ENCODE measurements around the gene ASF1B. TPM values are rescaled to one million over a fixed set of nuclear protein-coding genes. Genes with fewer than 3 reads are reported as not detected.

Gene ASF1B
- total and polyA plus RNA-seq, 4 experiments from 2014 or later: 1.8 to 3.0 (median 2.6) TPM

DNA sequence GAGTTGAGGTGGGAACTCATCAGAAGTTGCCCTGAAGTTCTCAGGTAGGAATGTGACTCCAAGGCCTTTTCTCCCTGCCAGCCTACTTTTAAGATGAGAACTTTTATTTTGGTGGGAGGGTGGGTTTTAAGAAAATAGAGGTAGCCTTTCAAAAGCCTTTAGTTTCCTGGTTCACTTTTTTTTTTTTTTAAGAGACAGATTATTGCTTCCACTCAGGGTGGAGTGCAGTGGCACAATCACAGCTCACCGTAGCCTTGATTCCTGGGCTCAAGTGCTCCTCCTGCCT, 53.8 kb downstream of the ASF1B start:
- Mint-ChIP-seq H3K4me3 (peak overlapping the region; percentile 13 to 94 (median 46)), H3K27ac (peak overlapping the region in 6 of 7 donors; percentile 15 to 84 (median 46)), H3K9me3 (no peaks in the 10 kb centered on the region), H3K4me1 (peaks cover 5 to 28% (median 17%) of the 10 kb centered on the region in 4 donors), H3K27me3 (no peaks in the 10 kb centered on the region), H3K36me3 (peaks cover 0 to 4% of the 10 kb centered on the region in 2 donors)
- no peak for DNase-seq
- CTCF ChIA-PET (ENCODE audit: partially characterized antibody): interaction anchor here (1.0 to 2.1 kb wide), 6 partner anchors 8 to 397 kb away, joined by 3 to 9 read pairs (median 6); partner anchors contain the start of gene IL27RA
- Histone ChIP-seq H3K9me3 (ENCODE audit: control insufficient read depth in 1 of 2, low read length in 2 of 2) (no peaks in the 10 kb centered on the region), H3K27ac (ENCODE audit: low read depth, low read length) (no peak overlapping the region), H3K27me3 (ENCODE audit: insufficient read depth, low read length) (no peaks in the 10 kb centered on the region), H3K4me1 (ENCODE audit: insufficient read depth, low read length) (peaks cover 18% of the 10 kb centered on the region), H3K4me3 (ENCODE audit: low read length in 2 of 2) (no peak overlapping the region), H3K36me3 (ENCODE audit: insufficient read depth, low read length) (no peaks in the 10 kb centered on the region)
- POLR2A ChIA-PET (ENCODE audit: partially characterized antibody): interaction anchor here (1.0 to 3.6 kb wide), 11 partner anchors 9 to 308 kb away, joined by 3 to 25 read pairs (median 9); partner anchors contain the start of genes ADGRE5, C19orf53, DCAF15 and IL27RA
- intact Hi-C loops (cut with micrococcal nuclease): loop anchor here (5.0 kb wide), 1 partner anchor 930 kb away; the partner anchor contains the start of genes IER2 and STX10

DNA sequence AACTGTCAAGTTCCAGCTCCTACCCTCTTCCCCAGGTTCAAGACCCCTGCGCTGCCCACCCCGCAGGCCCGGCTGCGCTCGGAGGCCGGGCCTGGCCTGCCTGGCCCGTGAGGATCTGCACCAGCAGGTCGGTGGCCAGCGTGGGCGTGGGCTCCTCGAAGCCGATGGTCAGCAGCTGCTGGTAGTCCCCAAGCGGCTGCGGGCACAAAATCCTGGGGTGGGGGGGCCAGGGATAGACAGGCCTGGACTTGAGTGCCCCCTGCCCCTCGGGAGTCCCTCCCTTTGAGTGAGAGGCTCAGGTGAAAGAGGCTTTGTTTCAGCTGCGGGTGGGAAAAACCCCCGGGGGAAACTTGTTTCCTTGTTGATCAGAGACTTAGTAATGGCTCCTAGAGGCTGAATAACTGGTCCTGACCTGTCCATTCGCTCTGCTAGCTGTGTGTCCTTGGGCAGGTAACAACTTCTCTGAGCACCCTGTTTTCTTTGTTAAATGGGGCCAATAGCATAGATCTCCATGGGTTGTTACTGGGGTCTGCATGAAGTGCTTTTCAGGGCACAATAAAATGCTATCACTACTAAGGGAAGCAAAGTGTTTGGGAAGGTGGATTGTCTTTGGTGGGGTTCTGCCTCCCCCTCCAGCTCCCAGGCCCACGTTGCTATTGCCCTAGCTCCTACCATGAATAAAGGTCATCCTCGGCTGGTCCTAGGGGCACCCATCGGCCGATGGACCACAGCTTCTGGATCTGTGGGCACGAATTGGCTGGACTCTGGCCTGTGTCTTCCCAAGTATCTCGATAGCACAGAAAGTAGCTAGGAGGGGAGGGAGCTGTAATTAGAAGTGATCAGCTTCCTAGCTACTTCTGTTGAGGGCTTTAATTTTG, 54.4 kb downstream of the ASF1B start:
- no peaks in the 10 kb centered on the region for H3K9me3 Mint-ChIP-seq
- DNase-seq: peak in 4 of 5 donors; percentile 25 to 79 (median 40)
- H3K27ac ChIP-seq (ENCODE audit: low read depth, low read length): peak overlapping the region; percentile 68
- intact Hi-C loops (cut with micrococcal nuclease): loop anchor here (1.0 to 5.0 kb wide), 6 partner anchors 8 to 930 kb away; partner anchors contain the start of genes C19orf53, DDX39A, IER2 and PRKACA
- H3K4me1 Mint-ChIP-seq: peaks cover 5 to 28% (median 17%) of the 10 kb centered on the region in 4 donors
- POLR2A ChIA-PET (ENCODE audit: partially characterized antibody): interaction anchor here (1.0 to 3.6 kb wide), 18 partner anchors 8 to 930 kb away, joined by 3 to 25 read pairs (median 8); partner anchors contain the start of genes ADGRE5, ASF1B, C19orf53 and DCAF15
- CTCF ChIA-PET (ENCODE audit: partially characterized antibody): interaction anchor here (0.8 to 2.1 kb wide), 9 partner anchors 8 to 398 kb away, joined by 3 to 9 read pairs (median 5); partner anchors contain the start of genes ASF1B, IL27RA and MISP3
- H3K4me3 ChIP-seq (ENCODE audit: low read length in 2 of 2): peak overlapping the region; percentile 61 to 74
- H3K36me3 ChIP-seq (ENCODE audit: insufficient read depth, low read length): no peaks in the 10 kb centered on the region
- H3K27ac Mint-ChIP-seq: peak overlapping the region; percentile 84 to 98 (median 95)
- peaks cover 0 to 2% of the 10 kb centered on the region in 2 donors for H3K36me3 Mint-ChIP-seq
- H3K4me1 ChIP-seq (ENCODE audit: insufficient read depth, low read length): peaks cover 18% of the 10 kb centered on the region
- no peaks in the 10 kb centered on the region for H3K27me3 ChIP-seq (ENCODE audit: insufficient read depth, low read length)
- H3K27me3 Mint-ChIP-seq: no peaks in the 10 kb centered on the region
- H3K4me3 Mint-ChIP-seq: peak overlapping the region; percentile 87 to 97 (median 92)
- H3K9me3 ChIP-seq (ENCODE audit: control insufficient read depth in 1 of 2, low read length in 2 of 2): no peaks in the 10 kb centered on the region

DNA sequence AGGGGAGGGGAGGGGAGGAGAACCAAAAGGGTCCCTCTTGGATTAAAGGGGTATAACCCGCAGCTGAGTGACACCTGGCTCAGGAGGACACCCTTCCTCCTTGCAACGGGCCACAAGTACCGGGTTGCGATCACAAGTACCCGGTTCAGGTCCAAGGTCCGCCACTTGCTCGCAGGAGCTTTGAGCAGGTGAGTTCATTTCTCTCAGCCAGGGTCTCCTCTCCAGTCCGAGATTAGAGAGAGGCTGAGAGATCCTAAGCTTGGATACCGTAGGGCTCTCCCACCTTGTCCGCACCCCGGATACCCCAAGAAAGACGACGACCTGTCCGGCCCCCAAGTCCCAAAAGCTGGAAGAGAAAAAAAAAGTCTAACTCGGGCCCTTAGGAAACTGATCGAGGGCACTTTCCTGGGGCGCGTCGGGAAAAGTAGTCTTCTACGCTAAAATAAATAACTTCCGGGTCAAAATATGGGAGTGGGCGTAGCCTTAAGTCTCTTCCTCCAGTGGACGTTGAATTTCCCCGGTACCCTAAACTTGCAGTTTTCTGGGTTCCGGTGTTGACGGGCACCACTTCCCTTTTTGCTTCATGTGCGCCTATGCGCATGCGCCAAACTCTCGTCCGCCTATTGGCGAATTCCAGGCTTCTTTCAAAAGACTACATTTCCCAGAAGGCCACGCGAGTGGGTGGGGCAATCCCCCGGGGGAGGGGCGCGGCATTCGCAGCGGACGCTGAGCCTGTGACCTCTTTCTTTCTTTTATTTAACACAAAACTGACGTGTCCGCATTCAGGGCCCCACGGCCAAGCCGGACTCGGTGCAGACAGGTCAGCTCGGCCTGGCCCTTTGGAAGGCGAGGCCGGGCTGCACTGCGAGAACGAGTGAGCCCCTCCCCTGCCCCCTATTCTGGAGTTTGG, 55.2 kb downstream of the ASF1B start:
- Histone ChIP-seq H3K9me3 (ENCODE audit: control insufficient read depth in 1 of 2, low read length in 2 of 2) (no peaks in the 10 kb centered on the region), H3K36me3 (ENCODE audit: insufficient read depth, low read length) (no peaks in the 10 kb centered on the region), H3K27ac (ENCODE audit: low read depth, low read length) (peak overlapping the region; percentile 68), H3K27me3 (ENCODE audit: insufficient read depth, low read length) (no peaks in the 10 kb centered on the region), H3K4me1 (ENCODE audit: insufficient read depth, low read length) (peaks cover 18% of the 10 kb centered on the region), H3K4me3 (ENCODE audit: low read length in 2 of 2) (peak overlapping the region; percentile 61 to 74)
- peak overlapping the region; percentile 84 to 98 (median 95) for H3K27ac Mint-ChIP-seq
- ChIA-PET POLR2A (ENCODE audit: partially characterized antibody) (interaction anchor here (0.8 to 3.6 kb wide), 22 partner anchors 8 to 929 kb away, joined by 3 to 25 read pairs (median 6); partner anchors contain the start of genes ADGRE5, ASF1B, BRME1 and C19orf53), CTCF (ENCODE audit: partially characterized antibody) (interaction anchor here (0.5 to 2.2 kb wide), 14 partner anchors 8 to 399 kb away, joined by 3 to 9 read pairs (median 4); partner anchors contain the start of genes ASF1B, IL27RA and MISP3)
- peak; percentile 98 to 99 (median 99) for DNase-seq
- H3K4me1 Mint-ChIP-seq: peaks cover 5 to 28% (median 17%) of the 10 kb centered on the region in 4 donors
- H3K4me3 Mint-ChIP-seq: peak overlapping the region; percentile 87 to 97 (median 92)
- H3K27me3 Mint-ChIP-seq: no peaks in the 10 kb centered on the region
- no peaks in the 10 kb centered on the region for H3K9me3 Mint-ChIP-seq
- peaks cover 0 to 2% of the 10 kb centered on the region in 2 donors for H3K36me3 Mint-ChIP-seq
- intact Hi-C loops (cut with micrococcal nuclease): loop anchor here (1.0 to 5.0 kb wide), 6 partner anchors 9 to 929 kb away; partner anchors contain the start of genes C19orf53, DDX39A, IER2 and PRKACA

DNA sequence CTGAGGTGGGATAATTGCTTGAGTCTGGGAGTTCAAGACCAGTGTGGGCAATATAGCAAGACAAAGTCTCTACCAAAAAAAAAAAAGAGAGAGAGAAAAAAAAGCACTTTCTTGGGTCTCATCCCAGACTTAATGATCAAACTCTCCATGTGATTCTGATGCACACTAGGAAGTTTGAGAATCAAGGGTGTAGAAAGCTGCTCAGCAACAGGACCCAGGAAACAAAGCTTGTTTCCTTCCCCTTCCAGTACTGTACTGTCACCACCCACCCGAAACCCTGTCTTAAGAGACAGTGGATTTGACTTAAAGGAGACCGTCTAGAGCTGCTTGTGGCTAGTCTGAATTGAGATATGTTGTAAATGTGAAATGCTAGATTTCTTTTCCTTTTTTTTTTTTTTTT, 58.0 kb downstream of the ASF1B start:
- POLR2A ChIA-PET (ENCODE audit: partially characterized antibody): interaction anchor here (1.1 kb wide), 1 partner anchor 72 kb away, joined by 3 read pairs; the partner anchor contains the start of gene RFX1

DNA sequence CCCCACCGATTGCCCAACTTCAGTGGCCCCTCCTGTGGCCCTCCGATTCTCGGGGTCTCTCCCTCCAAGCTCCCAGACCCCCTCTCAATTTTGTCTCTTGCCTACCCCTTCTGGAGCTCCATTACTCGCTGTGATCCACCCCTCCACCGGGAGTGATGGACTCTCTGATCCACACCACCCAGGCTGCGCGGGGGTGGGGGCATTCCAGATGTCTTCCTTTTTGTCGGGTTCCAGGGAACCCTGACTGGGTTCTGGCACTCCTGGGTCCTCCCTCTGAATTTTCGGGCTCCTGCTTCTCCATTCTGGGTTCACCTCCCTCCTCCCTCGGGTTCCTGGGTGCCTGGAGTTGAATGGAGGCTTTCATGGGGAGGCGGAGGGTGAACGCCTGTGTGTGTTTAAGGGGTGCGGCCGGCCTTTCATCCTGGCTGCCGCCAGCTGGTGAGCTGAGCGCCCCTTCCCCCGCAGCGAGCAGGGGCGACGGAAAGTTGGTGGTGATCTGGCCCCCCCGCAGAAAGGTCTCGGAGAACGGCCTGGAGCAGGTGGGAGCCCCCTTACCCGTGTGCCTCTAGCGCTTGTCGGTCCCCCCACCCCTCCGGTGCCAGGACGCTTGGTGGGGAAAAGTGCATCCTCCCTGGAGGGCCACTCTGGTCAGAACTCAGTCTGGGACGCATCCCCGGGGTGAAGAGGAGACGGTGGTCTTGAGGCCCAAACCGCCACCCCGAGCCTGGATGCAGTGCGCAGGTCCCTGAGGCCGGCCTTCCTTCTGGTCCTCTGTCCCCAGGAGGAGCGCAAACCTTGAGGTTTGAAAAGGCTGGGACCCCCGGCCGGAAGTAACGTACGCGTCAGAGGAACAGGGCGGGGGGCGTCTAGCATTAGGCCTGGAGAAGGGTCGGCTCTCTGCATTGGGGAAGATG, 62.2 kb downstream of the ASF1B start:
- H3K4me1 ChIP-seq (ENCODE audit: insufficient read depth, low read length): peaks cover 31% of the 10 kb centered on the region
- no peaks in the 10 kb centered on the region for H3K27me3 Mint-ChIP-seq
- H3K9me3 ChIP-seq (ENCODE audit: control insufficient read depth in 1 of 2, low read length in 2 of 2): no peaks in the 10 kb centered on the region
- intact Hi-C loops (cut with micrococcal nuclease): loop anchor here (1.0 to 10.0 kb wide), 9 partner anchors 15 to 477 kb away; partner anchors contain the start of genes DCAF15 and SAMD1
- no peaks in the 10 kb centered on the region for H3K36me3 ChIP-seq (ENCODE audit: insufficient read depth, low read length)
- CTCF ChIA-PET (ENCODE audit: partially characterized antibody): interaction anchor here (0.6 to 6.9 kb wide), 25 partner anchors 8 to 199 kb away, joined by 3 to 65 read pairs (median 5); partner anchors contain the start of genes ASF1B, IL27RA and PALM3
- H3K4me1 Mint-ChIP-seq: peaks cover 7 to 28% (median 15%) of the 10 kb centered on the region in 4 donors
- no peaks in the 10 kb centered on the region for H3K9me3 Mint-ChIP-seq
- peak overlapping the region; percentile 70 to 97 (median 88) for H3K27ac Mint-ChIP-seq
- peaks cover 0 to 1% of the 10 kb centered on the region in 2 donors for H3K36me3 Mint-ChIP-seq
- H3K27ac ChIP-seq (ENCODE audit: low read depth, low read length): peak overlapping the region; percentile 61
- DNase-seq: no peak
- POLR2A ChIA-PET (ENCODE audit: partially characterized antibody): interaction anchor here (0.7 to 4.2 kb wide), 11 partner anchors 7 to 211 kb away, joined by 3 to 30 read pairs (median 4); partner anchors contain the start of genes ASF1B, DCAF15, IL27RA and PRKACA
- no peaks in the 10 kb centered on the region for H3K27me3 ChIP-seq (ENCODE audit: insufficient read depth, low read length)
- peak overlapping the region; percentile 70 to 90 for H3K4me3 ChIP-seq (ENCODE audit: low read length in 2 of 2)
- peak overlapping the region; percentile 89 to 98 (median 93) for H3K4me3 Mint-ChIP-seq

More for the DNA sequence above, 58.0 kb downstream of the ASF1B start:
- CTCF ChIA-PET (ENCODE audit: partially characterized antibody): interaction anchor here (0.6 to 1.5 kb wide), 7 partner anchors 9 to 305 kb away, joined by 3 to 8 read pairs (median 3); partner anchors contain the start of gene ASF1B
- no peaks in the 10 kb centered on the region for H3K27me3 Mint-ChIP-seq
- no peaks in the 10 kb centered on the region for H3K9me3 ChIP-seq (ENCODE audit: control insufficient read depth in 1 of 2, low read length in 2 of 2)
- no peak overlapping the region for H3K4me3 ChIP-seq (ENCODE audit: low read length in 2 of 2)
- DNase-seq: no peak
- H3K9me3 Mint-ChIP-seq: no peaks in the 10 kb centered on the region
- intact Hi-C loops (cut with micrococcal nuclease): loop anchor here (10.0 kb wide), 1 partner anchor 124 kb away; the partner anchor contains the start of gene DCAF15
- no peaks in the 10 kb centered on the region for H3K27me3 ChIP-seq (ENCODE audit: insufficient read depth, low read length)
- peak overlapping the region in 1 of 7 donors; percentile 65 for H3K27ac Mint-ChIP-seq
- H3K4me1 ChIP-seq (ENCODE audit: insufficient read depth, low read length): peaks cover 34% of the 10 kb centered on the region
- H3K36me3 Mint-ChIP-seq: peaks cover 0 to 3% of the 10 kb centered on the region in 2 donors
- no peak overlapping the region for H3K27ac ChIP-seq (ENCODE audit: low read depth, low read length)
- no peaks in the 10 kb centered on the region for H3K36me3 ChIP-seq (ENCODE audit: insufficient read depth, low read length)
- H3K4me3 Mint-ChIP-seq: peak overlapping the region in 1 of 8 donors; percentile 54
- H3K4me1 Mint-ChIP-seq: peaks cover 12 to 47% (median 30%) of the 10 kb centered on the region in 4 donors
